NCI-H748 treated with DMSO at 0.1 percent for 48 hours (cell line): ENCODE results near the gene TOMM22.

Experiments used
- DNase-seq: peaks from one replicate; lab custom pipeline; 2025; lab: John Stamatoyannopoulos, UW

Gene TOMM22

DNA sequence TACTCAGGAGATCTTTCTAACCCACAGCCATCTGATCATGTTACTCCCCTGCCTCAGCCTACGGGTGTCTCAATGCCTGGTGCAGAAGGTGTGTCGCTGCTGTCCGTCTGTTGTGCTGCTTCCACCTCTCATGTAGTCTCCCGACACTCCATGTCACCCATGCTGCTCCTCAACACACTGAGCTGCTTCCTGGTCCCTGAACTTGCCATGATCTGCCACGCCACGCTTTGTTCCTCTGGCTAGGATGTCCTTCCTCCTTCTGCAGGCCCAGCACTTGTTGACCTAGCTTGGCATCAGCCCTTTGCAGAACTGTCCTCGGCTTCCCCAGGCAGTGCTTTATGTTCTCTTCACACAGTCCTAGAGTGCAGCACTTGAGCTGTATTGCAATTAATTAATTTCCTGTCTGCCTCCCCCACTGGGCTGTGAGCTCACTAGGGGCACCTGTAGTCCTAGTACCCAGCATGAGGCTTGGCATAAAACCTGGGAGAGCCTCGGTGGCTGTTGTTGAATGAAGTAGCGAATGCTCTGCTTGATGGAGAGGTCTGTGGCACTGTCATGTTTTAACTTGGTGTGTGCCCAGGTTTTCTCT, 33.5 kb downstream of the TOMM22 start:
- DNase-seq, result no peak

DNA sequence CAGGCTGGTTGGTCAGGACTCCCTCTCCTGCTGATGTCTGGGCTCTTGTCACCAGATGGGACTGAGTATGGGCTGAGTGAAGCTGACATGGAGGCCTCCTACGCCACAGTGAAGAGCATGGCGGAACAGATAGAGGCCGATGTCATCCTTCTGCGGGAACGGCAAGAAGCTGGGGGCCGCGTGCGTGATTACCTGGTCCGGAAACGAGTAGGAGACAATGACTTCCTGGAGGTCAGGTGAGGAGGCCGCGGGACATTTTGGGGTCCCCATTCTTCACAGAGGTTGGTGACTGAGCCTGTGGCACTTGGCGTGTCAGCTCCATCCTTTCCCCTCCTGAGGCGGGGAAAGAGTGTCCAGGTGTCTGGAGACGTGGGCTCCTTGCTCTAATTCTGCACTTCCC, 34.1 kb downstream of the TOMM22 start:
- no peak for DNase-seq

DNA sequence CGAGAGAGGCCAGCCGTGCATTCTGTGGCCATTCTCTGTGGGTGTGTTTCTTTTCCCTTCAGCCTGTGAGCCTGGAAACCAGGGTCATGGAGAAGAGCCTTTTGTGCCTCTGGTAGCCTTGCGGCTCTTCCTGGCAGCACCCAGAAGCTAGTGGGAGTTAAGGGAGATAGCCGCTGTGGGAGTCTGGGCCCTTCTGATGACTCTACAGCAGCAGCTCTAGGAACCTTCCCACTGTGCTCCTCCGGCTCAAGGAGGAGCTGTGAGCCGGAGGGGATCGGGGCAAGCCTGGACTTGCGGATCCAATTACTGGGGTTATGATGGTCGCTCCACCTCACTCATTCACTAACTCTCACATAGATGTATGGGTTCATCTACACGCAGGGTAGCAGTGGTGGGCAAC, 34.5 kb downstream of the TOMM22 start:
- no peak for DNase-seq

DNA sequence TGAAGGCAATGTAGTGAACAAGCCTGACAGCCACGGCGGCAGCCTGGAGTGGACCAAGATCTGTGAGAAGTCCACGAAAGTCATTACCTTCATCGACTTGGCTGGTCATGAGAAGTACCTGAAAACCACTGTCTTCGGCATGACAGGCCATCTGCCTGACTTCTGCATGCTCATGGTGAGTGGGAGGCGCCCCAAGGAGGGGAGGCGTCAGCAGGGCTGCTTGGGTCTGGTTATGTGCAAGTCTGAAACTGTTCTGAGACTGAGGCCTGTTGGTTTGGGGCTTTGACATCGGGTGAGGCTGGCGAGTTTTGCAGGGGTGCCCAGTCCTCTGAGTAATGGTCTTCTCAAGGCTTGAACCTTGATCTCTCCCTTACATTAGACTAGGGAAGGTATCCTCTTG, 35.1 kb downstream of the TOMM22 start:
- no peak for DNase-seq

DNA sequence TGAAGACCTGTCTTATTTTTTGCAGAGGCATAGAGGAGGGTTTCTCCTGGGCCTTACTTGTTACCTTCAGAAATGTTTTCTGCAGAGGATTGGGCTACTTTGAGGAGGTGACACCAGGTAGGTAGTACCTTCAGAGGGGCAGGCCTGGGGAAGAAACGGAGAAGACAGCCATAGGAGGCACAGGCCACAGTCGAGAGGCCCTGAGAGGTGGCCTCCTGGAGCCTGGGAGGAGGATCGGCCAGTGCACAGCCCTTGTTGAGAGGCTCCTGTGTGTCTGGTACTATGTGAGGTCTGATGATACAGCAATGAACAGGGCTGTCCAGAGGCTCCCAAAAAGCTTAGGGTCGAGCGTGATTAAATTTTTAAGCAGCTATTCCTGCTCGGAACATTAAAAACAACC, 35.5 kb downstream of the TOMM22 start:
- DNase-seq, result no peak

DNA sequence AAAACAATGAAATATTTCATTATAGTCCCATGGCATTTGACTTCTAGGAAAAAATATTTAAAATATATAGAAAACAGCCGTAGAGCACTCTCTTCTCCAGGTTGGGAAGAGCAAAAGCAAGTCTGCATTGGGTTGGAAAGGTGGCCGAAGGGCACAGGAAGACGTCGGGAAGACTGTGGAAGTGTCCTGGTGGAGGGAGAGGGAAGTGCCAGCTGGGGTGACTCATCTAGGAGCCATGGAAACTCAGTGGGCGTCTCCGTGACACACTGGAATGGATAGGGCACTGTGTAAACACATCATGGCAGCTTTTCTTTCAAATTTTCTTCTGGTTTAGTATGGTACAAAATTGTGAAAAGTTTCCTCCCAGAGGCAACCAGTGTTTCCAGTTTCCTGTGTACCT, 36.7 kb downstream of the TOMM22 start:
- no peak for DNase-seq

DNA sequence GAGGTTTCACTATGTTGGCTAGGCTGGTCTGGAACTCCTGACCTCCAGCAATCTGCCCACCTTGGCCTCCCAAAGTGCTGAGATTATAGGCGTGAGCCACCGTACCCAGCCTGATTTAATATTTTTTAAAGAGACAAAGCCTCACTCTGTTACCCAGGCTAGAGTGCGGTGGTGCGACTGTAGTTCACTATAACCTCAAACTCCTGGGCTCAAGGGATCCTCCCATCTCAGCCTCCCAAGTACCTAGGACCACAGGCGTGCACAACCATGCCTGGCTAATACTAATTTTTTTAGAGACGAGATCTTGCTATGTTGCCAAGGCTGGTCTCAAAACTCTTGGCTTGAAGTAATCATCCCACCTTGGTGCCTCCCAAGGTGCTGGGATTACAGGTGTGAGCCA, 37.4 kb downstream of the TOMM22 start:
- no peak for DNase-seq

DNA sequence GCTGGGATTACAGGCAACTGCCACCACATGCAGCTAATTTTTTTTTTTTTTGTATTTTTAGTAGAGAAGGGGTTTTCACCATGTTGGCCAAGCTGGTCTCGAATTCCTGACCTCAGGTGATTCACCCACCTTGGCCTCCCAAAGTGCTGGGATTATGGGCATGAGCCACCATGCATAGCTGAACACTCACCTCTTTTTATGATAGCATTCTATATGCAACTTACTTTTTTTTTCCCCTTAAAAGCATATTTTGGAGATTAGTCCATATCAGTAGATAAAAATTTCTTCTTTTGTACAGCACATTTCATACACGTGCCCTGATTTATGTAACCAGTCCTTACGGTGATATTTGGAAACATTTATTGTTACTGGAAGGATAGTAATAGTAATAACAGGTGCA, 38.6 kb downstream of the TOMM22 start:
- no peak for DNase-seq

DNA sequence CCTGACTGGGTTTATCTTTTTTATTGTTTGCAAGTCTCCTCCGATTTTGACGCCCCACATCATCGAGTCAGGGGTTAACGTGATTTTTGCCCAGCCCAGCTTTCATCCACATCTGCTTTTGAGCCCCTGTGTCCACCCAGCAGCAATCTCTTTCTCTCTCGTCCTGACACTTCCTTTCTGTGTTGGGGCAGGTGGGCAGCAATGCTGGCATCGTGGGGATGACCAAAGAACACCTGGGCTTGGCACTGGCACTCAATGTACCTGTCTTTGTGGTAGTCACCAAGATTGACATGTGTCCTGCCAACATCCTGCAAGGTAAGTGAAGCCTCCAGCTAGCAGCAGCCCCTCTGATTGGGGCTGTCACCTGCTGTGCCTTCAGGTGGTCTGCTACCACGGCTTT, 39.8 kb downstream of the TOMM22 start:
- DNase-seq, result no peak

DNA sequence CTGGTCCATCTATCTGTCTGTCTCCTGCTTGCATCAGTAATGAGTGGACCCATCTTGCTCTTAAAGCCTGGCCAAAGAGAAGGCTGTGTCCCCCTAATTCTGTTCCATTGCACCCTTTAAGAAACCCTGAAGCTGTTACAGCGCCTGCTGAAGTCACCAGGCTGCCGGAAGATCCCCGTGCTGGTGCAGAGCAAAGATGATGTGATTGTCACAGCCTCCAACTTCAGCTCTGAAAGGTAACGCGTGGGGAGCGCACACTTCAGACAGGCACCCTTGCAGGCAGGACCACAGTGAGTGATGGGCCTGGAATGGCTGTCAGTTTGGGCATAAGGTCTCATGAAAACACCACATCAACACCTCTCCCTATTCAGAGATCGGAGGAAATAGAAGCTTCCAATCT, 42.4 kb downstream of the TOMM22 start:
- DNase-seq, result no peak

DNA sequence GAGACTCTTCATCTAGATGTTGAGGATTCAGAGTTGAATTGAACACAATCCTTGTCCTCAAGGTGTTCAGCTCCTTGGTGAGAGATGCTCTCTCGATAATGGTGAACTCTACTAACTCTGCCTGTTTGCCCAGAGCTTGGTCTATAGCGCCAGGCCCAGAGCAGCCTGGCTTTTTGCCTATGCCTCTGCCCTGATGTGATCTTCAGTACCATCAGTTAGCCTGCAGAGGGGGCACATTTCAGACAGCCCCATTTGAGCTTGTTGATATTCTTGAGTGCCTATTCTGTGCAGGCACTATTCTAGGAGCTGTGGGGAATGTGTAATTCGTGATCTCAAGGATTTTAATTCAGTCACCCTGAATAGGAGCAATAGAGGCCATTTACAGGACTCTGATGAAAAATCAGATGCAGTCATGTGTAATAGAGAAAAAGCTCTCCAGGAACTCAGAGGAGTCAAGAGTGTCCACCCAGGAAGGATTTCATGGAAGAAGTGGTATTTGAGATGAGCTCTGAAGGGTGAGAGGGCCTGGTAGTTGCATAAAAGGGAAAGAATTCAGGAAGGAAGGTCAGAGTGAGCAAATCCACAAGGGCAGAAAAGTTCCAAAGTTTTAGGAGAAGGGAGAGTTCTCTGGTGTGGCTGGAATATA, 43.3 kb downstream of the TOMM22 start:
- no peak for DNase-seq

DNA sequence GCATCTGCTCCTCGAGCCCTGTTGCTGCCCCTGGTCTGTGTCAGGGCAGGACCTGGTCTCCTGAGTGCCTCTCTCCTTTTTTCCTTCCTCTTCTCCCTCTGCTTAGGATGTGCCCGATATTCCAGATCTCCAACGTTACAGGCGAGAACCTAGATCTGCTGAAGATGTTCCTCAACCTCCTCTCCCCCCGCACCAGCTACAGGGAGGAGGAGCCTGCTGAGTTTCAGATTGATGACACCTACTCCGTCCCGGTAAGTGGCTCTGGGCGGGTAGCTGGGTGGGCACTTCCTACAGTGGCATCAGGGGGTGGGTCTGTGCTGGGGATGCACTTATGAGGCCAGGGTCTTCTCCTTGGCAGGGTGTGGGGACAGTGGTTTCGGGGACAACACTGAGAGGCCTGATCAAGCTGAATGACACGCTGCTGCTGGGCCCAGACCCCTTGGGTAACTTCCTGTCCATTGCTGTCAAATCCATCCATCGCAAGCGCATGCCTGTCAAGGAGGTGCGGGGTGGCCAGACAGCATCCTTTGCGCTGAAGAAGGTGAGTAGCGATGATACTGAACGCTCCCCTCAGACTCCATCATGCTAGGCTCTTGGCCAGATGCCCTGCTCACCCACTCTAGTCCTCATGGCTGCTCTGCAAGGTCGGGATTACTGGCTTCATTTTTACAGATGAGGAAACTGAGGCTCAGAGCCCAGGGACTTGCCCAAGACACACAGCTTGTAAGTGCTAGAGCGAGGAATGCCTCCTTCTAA, 44.3 kb downstream of the TOMM22 start:
- no peak for DNase-seq

DNA sequence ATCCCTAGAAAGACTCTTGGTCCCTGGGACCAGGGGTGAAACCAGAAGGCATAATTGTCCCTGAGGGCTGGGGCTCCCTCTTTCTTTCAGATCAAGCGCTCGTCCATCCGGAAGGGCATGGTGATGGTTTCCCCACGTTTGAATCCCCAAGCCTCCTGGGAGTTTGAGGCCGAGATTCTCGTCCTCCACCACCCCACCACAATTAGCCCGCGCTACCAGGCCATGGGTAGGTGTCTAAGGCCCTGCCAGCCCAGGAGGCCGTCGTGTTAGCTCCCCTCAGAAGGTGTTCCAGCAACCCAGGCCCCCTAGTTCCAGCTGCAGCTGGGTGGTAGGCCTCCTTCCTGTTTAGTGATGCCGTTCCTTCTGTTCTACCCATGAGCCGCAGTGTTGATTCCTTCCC, 45.4 kb downstream of the TOMM22 start:
- no peak for DNase-seq

DNA sequence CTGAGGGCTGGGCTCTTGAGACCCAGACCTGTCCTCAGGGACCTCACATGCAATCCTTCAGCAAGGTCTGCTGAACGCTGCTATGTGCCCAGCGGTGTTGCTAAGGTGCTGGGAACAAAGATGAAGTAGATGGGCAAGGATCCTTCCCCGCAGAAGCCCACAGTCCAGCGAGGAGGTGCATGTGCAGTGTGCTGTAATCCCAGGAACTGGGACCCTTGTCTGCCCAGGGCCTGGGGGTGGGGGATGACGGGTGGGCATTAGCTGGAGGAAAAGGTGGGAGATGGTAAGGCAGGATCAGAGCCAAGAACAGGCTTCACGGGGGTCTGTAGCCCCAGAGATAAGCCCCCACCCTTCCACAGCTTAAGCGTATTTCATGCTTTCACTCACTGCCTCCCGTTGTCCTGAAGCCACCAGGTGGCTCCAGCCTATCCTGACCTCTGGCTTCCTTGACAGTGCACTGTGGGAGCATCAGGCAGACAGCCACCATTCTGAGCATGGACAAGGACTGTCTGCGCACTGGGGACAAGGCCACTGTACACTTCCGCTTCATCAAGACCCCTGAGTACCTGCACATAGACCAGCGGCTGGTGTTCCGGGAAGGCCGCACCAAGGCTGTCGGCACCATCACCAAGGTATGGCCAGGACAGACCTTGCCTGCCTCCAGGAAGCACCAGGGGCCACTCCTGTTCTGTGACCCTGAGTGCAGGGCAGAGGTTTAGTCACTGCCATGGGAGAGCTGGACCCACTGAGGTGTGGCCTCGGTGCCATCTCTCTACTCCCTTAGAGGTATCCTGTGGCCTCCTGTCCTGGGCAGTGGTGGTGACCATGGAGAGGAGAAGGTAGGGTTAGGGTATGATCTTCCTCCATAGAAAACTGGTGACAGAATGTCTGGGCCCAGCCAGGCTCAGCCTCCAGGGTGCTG, 46.0 kb downstream of the TOMM22 start:
- DNase-seq, result no peak

DNA sequence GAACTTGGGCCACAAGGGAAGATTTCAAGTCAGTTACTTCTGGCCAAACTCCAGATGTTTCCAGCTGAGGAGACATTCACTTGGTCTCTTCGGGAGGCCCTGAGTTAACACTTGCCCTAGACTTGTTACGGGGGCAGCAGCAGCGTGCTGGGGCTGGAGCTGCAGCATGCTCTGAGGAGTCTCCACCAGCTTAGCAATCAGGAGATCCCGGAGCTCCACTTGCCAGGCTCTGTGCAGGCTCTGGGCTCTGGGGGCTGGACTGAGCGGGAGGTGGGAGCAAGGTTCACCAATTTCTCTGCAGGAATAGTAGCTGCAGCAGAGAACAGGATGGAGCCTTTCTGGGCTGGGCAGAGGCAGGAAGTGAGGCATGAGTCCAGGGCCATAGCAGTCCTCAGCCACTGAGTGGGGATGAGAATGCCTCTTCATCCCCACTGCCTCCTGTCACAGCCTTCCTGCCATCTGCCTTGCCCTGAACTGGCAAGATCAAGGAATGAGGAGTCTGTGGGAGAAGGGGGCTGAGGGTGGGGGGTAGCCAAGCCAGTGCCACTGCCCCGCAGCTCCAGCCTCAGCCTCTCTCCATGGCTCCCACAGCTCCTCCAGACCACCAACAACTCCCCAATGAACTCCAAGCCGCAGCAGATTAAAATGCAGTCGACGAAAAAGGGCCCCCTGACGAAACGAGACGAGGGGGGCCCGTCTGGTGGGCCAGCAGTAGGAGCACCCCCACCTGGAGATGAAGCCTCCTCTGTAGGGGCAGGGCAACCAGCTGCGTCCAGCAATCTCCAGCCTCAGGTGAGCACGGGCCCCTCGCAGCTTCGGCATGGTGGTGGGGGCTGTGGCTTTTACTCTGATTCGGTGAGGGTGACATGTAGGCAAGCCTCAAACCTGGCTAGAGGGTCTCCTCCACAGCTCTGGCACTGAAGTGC, 47.4 kb downstream of the TOMM22 start:
- no peak for DNase-seq

DNA sequence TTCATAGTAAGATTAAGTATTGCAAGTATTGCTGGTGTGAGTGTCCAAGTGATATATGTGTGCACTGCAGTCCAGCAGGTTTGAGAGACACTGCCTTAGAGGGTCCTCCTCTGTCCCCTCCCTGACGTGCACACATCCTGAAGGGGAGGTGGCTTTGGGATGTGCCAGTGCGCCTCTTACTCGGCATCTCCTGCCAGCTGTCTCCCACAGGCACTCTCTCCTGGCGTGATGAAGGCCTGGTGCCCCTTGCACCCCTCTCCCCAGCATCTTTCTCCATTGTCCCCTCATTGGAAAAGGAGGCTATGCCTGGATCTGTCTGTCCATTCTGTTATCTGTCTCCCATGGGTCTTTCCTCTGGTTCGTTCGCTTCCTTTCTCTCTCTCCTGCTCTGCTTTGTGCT, 48.2 kb downstream of the TOMM22 start:
- DNase-seq, result no peak

DNA sequence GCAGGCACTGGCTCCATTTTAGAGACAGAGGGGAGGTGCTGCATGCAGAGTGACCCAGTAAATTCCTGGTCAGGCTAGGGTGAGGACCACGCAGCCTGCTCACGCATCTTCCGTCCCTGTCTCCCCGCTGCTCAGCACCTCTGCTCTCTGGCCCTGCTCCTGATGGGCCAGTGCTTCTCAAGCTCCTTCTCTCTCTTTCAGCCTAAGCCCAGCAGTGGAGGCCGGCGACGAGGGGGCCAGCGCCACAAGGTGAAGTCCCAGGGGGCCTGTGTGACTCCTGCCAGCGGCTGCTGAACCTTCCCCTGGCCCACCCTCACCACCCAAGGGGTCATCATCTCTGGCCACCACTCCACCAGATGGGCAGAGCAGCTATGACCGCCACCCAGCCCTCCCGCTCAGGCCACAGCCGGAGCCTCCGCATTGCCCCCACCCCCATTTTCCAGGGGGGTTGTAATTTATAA, 48.7 kb downstream of the TOMM22 start:
- DNase-seq, result no peak

DNA sequence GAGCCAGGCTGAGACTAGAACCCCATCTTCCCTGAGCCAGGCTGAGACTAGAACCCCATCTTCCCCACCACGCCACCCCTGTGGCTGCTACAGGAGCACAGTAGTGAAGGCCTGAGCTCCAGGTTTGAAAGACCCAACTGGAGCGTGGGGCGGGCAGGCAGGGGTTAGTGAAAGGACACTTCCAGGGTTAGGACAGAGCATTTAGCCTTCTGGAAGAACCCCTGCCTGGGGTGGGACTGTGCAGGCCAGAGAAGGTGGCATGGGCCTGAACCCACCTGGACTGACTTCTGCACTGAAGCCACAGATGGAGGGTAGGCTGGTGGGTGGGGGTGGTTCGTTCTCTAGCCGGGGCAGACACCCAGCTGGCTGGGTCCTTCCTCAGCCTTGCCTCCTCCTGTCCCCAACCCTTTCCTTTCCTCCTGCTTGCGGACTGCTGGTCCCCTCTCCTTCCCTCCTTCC, 50.0 kb downstream of the TOMM22 start:
- no peak for DNase-seq

DNA sequence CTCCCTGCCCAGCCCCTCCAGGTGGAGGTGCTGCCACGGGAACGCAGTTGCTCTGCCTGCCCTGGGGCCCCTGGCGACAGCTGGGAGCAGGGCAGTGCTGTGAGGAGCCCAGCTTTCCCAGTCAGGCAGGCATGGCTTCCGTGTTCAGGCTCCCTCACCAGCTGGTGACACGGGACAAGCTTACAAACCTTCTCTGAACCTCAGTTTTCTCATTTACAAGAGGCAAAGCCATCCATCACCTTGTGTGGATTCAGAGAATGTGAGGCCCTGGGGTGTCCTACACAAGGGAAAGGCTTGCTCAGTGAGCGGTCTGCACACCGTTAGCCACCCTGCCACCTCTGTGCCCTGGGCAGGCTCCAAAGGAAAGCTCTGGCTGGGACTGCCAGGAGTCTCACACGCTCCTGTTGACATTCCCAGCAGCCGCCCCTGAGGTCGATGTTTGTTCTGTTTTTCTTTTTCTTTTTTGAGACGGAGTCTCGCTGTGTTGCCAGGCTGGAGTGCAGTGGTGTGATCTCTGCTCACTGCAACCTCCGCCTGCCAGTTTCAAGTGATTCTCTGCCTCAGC, 50.6 kb downstream of the TOMM22 start:
- no peak for DNase-seq

DNA sequence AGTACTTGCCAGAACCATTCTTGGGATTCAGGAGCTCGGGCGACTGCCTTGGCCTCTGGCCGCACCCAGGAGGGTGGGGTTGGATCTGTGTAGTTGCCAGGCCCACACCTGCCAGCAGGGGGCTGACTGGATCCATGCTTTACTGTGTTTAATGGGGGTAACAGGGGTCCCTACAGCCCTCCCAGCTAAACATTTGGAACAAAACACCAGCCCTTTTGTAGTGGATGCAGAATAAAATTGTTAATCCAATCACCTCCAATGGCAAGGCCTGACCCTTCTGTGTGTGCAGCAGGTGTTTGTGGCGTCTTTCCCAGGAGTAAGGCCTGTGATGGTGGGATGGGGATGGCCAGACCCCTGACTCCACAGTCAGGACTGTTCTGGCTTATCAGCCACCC, 51.6 kb downstream of the TOMM22 start:
- DNase-seq, result no peak
